GM21367 (cell line): ENCODE data around the gene COL2A1.

Experiments used
- ATAC-seq: cut with Tn5 transposase; IDR thresholded peaks from one replicate; pipeline ENCODE4 v1.9.1; 2021; ENCODE audit not compliant: unreplicated experiment

Gene COL2A1

DNA sequence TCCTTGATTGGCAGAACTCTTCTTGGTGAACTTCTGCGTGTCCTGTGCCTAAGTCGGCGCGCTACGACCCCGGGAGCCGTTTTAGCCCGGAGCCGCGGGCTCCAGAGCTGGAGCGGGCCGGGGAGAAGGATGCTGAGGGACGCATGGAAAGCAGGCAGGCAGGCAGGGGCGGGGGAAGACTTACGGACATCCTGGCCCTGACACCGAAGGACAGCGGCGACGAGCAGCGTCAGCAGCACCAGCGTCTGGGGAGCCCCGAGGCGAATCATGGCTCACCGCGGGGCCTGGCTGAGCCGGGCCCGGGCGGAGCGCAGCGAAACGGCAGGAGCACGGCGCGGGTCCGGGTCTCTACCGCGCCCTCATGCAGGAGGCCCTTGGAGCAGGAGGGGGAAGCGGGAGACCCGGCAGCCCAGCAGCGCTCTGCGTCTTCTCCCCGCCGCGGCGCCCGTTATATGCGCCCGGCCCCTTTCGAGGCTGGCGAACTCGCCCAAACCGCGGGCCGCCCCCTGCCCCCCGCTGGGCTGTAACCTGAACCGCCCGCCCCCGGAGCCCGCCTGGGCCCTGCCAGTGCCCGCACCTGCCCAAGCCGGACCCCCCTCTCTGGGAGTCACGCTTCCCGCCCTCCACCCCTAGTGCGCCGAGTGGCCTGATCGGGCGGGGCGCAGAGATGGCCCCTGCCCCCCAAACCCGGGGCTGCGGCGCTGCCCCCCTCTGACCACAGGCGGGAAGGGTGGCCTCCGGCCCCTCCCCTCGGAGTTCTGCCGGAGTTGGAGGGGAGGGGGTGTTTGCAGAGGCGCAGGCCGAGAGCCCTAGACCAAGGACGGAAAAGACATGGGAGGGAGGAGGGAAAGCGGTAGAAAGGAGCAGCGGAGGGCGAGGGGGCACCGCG is at the start of gene COL2A1:
Gene COL2A1 (minus strand): TSS at position 424 of the 889 bp plus-strand sequence. CDS start 155 bp downstream, at position 269.
- ATAC-seq: no peak

DNA sequence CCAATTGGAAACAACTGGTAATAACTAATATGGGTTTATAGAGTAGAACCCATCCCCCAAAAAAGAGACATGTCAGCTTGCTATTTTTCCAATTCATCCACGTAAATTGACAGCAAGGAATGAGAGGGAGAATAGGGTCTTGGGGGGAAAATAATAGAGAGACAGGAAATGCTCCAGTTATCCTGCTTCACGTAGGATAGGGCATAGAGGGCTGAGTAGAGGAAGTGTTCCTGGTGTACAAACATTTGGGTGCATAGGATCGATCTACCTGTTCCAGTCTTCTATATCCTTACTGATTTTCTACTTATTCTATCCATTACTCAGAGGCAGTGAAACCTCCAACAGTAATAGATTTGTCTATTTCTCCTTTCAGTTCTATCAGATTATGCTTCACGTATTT is 49.6 kb upstream of the COL2A1 start:
- ATAC-seq: no peak

DNA sequence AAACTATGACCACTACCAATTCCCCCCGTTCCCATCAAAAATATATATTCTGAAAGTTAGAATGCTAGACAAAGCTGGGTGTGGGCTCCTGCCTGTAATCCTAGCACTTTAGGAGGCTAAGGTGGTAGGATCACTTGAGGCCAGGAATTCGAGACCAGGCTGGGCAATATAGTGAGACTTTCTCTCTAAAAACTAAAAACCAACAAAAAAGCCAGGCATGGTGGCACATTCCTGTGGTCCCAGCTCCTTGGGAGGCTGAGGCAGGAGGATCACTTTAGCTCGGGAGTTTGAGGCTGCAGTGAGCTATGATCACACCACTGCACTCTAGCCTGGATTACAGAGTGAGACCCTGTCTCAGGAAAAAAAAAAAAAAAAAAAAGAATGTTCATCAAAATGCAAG is 48.8 kb upstream of the COL2A1 start:
- no peak for ATAC-seq

DNA sequence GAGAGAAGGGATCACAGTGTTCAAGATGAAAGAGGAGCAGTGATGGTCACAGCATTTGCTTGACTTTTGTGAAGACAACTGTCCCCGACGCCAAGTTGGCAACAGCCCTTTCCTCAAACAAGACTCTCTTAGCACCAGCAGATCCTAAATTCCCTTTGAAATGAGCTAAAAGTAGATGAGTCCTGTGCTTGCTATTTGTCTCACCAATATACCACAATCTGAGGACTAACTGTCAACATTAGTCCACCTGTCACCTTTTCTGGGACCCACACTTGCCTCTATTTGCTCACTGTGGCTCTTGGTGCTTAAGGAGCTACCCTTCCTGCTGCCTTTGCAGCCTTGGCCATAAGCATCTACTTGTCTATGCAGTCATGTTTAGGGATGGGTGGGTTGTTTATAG is 47.4 kb upstream of the COL2A1 start:
- no peak for ATAC-seq

DNA sequence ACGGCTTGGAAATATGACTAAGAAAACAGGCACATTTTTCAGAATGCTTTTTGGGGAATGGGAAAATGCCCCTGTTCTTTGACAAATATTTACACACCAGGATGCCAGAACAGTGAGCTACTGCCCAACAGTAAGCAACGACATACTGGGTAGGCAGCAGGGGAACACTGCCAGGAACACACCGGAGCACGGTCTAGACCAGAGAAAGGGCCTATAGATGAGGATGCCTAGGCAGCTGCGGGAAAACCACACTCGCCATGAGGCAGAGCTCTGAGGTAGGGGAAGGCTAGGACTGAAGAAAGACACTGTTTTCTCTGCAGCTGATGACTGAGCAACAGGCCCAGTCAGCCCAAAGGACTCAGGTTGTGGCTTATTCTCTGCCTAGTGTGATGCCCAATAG is 45.9 kb upstream of the COL2A1 start:
- ATAC-seq: no peak

DNA sequence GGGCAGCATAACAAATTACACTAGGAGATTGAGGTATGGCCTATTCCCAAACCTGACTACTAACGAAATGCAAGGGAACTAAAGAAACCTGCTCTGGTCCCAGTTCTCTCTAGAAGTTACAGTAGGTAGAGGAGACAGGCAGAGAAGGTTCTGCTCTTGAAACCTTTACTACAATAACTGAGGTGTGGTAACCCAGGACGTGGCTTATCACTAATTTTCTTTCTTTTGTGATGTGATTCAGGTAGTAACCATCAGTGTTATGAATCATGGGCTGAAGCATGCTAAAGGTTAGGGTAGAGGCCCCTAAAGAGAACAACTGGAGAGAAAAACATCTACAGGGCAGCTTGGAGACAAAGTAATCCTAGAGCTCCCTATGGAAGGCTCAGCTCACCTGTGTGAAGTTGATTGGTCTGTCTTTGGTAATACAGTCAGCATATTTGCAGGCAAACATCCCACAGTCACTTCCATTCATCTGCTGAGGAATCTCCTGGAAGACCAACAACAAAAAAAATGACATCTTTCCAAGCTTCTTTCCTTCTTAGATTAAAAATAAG is 41.8 kb upstream of the COL2A1 start:
- no peak for ATAC-seq

DNA sequence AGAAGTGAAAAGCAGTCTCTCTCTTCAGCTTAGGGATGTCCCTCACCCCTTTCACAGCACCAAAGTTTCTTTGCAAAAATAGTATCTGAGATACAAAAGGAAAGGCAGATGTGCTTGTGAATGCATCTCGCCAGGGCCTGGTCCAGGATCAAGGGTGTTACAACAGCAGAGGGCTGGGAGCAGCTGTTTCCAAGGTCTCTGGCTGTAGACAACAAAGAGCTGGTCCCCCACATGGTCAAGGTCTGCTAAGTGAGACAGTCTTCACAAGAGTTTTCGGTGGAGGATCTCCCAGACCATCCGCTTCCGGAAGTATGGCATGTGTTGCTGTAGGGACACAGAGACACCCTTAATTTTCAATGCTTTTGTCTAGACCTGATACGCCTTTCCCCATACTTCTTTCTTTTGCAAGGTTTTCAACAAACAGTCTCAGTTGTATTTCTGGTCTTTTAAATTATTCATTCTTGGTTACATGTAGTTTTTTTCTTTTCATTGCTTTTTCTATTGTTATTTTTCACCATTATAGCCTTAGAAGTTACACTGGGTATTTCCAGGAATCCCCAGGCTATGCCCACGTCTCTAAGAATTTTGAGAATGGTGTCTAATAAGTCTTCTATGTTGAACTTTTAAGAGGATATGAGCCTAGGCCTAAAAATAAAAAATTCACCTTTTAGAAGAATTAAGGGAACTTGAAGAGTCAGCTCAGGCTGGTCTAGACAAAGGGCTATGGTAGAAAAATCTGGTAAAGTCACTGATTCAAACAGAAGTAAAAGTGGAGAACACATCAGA is 41.0 kb upstream of the COL2A1 start:
- no peak for ATAC-seq

DNA sequence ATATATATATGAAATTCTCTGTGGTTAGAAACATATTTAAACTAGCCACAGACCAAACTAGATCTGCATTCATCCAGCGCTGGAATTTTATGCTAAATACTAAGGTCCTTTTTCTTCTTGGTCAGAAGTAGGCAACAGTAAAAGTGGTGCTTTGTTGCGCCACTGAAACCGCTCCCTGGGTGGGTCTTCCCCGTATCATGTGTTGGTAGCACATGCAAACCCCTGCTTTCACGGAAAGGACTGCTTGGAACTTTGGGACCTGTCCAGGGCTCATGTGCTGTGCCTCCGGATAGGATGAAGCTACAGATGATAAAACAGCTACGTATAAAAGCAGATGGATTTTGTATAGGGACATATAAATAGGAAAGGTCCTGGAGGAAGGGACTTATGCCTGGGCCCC is 40.1 kb upstream of the COL2A1 start:
- no peak for ATAC-seq

DNA sequence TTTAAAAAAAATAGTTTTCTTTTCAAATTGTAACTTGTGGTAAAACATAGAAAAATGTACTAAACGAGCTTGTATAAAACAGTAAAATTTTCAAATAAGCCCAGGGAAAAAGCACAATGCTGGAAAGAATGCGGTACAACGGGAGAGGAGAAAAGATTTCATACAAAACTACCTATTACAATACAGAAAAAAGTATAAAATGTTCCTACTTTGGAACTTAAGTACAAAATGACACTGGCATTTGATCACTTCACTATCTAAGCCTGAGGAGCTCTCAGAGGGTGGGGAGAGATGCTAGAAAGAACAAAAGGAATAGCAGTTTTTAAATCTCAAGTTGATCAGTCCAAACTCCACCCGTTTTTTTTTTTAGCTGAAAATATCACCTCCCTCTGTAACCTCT is 39.5 kb upstream of the COL2A1 start:
- ATAC-seq: no peak

DNA sequence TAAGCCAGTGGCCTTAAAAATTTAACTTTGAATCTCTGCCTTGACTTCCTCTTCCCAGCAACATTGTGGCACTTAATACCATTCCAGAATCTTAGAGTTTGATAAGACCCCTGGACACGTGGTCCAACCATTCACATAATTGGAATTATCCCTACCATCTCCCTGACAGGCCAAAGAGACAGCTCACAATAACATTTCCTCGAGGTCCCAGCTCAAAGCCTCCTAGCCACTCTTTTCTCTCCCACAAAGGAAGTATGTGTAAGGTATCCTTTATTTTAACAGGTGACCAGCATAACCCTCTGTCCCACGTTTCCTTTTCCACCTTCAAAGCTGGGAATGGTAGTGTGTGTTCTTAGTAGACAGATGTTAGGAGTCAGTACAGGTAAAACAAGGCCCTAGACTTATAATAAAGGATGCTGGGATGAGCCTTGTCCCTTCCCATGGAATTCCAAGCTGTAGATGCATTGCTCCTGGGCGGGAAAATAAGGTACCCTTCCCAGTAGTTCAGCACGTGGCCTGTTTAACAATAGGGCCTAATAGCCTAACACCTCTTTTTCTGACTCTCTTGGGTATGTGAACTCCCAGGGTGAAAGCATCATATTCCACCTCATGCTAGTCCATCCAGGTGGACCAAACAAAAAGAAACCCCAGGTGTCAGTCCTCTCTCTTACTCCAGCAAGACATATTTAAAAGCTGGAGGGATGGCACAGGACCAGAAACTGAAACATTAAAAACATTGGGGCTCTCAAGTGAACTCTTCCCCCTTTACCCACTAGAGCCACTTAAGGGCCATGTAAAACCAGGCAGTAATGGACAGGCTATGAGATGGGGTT is 37.5 kb upstream of the COL2A1 start:
- no peak for ATAC-seq

DNA sequence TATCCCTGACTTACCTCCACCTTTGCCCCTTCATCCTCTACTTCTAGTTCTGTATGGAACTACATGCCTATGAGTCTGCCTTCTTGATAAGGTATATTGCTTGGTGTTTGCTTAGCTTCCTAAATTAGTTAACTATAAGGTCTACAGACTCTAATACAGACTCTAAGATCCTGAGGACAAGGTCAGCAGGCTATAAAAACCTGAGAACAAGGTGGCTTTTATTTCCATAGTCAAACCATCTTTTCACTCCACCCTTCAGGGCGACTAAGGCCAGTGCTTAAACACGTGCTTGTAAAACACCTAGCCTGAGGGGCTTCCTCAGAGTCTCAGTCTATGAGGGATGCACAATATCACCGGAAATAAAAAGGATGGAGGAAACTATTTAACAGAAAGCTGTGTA is 36.1 kb upstream of the COL2A1 start:
- no peak for ATAC-seq

DNA sequence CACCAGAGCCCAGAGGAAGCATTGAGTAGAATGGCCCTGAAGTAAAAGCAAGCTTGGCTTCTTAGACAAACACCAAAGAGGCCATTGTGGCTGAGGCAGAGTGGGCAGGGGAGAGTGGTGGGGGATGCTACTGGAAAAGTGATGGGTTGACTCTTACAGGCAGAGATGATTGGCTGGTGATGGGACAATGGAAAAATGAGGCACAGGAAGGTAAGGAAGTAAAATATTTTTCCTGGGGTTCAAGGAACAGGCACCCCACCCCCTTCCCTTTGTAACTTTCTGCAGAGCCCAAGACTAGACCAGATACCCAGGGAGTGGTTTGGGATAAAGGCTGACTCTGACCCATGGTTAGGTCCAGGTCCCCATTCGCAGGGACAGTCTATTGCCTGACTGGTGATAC is 34.9 kb upstream of the COL2A1 start:
- no peak for ATAC-seq

DNA sequence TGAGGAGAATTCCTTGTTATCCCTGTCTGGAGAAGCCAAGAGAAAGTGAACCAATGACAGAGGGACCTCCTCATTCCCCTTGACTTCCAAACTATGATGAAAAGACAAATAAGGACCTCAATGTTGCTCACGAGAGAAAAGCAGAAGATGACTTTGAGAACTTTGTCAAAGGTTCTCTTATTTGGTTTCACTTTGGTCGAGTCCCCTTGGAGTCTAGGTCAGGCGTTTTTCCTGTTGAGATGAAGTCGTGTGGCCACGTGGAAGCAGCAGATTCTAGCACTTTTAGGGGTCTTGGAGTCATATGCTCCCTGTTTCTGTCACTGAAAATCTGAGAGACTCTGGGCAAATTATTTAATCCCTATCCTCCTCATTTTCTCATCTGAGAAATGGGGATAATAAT is 33.8 kb upstream of the COL2A1 start:
- no peak for ATAC-seq

DNA sequence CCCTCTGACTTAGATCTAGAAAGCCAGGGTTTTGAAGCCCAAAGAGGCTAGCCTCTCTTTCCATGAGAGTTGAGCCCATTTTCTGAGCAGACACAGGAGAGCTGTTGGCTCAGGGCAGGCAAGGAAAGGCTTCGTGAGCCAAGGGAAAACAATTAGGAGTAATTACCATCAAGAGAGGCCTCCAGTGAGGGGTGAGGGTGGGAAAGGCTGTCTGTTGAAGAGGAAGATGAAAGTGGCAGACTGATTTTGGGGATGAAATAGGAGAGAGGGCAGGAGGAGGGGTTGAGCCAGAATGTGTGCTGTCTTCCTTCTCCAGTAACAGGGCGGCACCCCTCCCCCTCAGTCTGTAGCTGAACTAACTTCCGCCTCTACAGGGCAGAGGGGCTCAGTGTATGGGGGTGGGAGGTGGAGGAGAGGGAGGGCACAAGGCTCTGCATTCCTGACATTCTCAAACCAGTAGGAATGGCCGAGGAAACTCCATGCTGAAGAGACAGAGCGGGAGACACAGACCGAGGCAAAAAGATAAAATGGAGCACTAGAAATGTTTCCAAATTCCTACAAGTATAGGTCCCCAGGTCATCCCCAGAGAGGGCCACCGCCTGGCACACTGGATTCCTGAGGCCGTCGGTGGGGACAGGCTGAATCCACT is 33.1 kb upstream of the COL2A1 start:
- no peak for ATAC-seq

DNA sequence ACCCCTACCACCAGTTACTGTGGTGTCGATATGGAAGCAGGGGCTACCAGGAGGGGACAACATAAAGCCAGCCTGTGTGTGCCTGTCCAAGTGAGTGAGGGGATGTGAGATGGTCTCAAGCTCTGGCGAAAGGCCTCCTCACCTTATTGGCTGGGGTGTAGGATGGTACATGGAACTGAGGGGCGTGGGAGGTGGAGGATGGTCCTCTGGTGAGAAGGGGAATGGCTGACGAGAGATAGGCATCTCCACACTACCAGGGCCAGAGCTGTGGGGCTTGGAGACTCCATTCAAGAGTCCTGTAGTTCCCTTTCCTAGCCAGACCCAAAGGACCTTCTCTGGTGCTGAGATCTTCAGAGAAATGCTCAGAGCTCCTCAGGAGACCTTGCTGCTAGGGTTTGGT is 32.5 kb upstream of the COL2A1 start:
- ATAC-seq: no peak

DNA sequence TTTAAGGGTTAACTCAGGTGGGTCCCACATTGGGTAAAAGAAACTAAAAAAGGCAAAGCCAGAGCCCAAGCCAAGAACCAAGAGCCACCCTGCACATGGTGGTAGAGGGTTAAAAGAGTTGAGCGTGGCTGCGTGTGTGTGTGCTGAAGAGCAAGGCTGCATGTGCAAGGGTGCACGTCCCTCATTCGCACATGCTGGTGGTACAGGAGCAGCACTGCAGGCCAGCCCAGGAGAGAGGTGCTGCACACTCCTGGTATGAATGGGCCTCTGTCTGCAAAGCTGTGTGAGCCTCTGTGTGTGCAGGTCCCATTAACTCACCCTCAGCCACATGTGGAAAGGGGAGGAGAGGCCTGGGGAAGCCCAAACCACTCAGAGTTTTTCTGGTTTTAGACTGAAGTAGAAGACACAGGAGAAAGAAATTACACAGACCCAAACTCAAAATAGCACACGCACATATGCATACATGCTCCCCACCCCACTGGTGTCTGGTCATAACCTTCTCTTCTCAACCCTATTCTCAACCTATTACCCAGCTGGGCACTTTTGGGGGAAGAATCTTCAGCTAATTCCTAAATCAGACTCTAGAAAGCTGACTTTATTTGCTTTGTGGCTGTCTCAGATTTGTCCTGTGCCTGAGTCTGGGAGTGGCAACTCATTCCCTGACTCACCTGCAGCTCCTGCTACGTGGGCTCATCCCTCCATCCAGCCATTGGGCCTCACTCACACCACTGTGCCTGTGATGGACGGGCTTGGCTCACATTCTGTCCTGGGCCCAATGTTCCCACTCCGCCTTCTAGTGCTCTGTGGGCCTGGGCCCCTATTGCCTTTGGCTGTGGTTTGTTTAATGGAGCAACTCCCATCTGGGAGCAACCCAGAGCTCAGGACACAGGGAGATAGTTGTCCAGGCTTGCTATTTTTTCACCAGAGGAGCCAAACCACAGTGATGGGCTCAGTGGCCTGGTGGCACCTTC is 30.8 kb upstream of the COL2A1 start:
- ATAC-seq: no peak

DNA sequence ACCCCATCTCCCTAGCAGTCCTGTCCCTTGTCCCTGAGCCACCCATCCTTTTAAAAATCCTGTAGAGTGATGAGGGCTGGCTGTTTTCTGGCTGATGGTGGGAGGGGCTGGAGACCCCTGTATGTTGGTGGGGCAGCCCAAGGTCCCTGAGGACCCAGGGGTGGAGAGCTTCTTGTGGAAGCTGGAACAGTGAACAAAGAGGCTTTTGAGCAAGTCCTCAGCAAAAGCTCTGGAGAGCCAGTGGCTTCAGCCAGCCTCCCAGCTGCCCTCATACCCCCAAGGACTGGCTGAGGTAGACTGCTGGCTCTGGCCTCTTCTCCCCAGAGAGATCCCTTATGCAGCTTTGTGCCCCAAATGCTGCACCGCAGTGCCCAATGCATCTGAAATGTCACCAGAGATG is 29.2 kb upstream of the COL2A1 start:
- no peak for ATAC-seq

DNA sequence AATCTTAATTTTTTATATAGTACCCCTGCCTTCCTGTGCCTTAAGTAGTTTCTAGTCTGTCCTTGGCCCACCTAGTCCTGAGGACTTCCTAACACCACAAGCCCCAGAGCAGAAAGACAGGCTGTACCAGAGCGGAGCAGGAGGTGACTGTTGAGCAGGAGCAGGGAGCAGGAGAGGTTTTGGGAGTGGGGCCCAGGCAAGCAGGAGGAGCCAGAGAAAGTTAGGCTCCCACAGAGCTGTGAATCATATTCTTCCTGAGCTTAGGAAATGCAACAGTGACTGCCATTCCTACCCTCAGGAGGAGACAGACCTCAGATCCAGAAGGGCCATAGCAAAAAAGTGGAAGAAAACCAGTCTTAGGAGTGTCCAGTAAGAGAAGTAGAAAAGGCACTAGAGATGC is 28.3 kb upstream of the COL2A1 start:
- no peak for ATAC-seq

DNA sequence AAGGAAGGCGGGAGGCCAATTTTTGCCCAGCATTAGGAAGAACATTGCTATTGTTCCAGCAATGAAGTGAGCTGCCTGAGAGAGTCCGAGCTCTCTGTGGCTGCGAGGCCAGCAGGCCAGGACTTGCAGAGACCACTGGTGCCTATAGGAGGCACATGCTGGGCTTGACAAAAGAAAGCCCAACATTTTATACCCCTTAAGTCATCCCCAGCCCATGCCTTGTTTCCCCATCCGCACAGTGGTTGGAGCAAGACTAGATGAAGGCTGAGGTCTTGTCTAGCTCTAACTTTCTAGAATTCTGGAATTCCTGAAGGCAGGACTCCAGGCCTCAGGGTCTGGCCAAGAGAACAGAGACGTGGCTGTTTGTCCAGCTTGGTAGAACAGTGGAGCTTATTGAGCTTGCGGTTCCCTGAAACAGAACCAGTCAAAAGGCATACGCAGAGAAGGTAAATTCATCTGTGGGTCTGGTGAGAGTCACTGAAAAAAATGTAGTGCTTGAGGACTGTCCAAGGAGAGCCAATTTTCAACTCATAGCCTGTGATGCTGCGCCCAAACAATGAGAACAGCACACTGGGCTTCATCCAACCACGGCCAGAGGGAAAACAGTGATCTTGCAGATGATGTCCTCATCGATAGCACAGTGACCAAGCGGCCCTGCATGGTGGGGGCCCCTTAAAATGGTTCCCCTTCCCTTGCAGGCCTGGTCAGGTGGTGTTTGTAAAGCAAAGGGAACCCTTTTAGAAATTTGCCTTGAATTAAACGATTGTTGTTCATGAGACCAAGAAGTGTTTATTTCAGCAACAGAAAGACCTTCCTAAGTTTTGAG is 27.1 kb upstream of the COL2A1 start:
- ATAC-seq: no peak
